HepG2 (cell line): ENCODE measurements around the gene ANO1. TPM values are rescaled to one million over a fixed set of nuclear protein-coding genes. Genes with fewer than 3 reads are reported as not detected.

Experiments
- FOXA1 ChIP-seq, 2 experiments: fragments of 450-650 bp in 1 of 2; sonication (generic) in 1 of 2; formaldehyde crosslinking in 1 of 2; IDR thresholded peaks; 2 replicates each; pipeline versions ENCODE4 v1.4.0 to v1.6.1; 2016 to 2020; ENCODE audit warnings: missing genetic modification reagents in 1 of 2
- HNRNPK ChIP-seq: fragments of 200-400 bp; formaldehyde crosslinking; IDR thresholded peaks from 2 replicates; pipeline ENCODE4 v1.6.1; 2018; ENCODE audit warnings: low read length, low read depth, moderate library complexity, mild to moderate bottlenecking; ENCODE audit not compliant: poor library complexity, severe bottlenecking
- KDM5B ChIP-seq: sonication (generic); formaldehyde crosslinking; IDR thresholded peaks from 2 replicates; pipeline ENCODE4 v1.4.0; 2020; ENCODE audit warnings: missing genetic modification reagents, mild to moderate bottlenecking, borderline replicate concordance
- MAFK ChIP-seq, 2 experiments: IDR thresholded peaks in 1 of 2; conservative IDR thresholded peaks in 1 of 2; 2 replicates each; pipeline ENCODE4 v1.6.1; 2011; ENCODE audit warnings: improper control_type of control experiment in 2 of 2, low read length in 2 of 2
- NR2F1 ChIP-seq, 2 experiments: fragments of 450-650 bp in 1 of 2; formaldehyde crosslinking in 1 of 2; IDR thresholded peaks; 2 replicates each; pipeline versions ENCODE4 v1.5.0 to v1.6.1; 2016 to 2020; ENCODE audit warnings: mild to moderate bottlenecking in 1 of 2, missing compliant biosample characterization in 1 of 2, missing genetic modification reagents in 1 of 2, moderate library complexity in 1 of 2
- PHB2 ChIP-seq: fragments of 450-650 bp; IDR thresholded peaks from 2 replicates; pipeline ENCODE4 v1.6.1; 2018; ENCODE audit not compliant: partially characterized antibody
- POGZ ChIP-seq: sonication (generic); formaldehyde crosslinking; IDR thresholded peaks from 2 replicates; pipeline ENCODE4 v1.4.0; 2020; ENCODE audit warnings: mild to moderate bottlenecking, missing genetic modification reagents
- RAD21 ChIP-seq: fragments of 450-650 bp; formaldehyde crosslinking; IDR thresholded peaks from 2 replicates; pipeline ENCODE4 v1.5.0; 2020; ENCODE audit warnings: mild to moderate bottlenecking
- ZMYM3 ChIP-seq: sonication (generic); formaldehyde crosslinking; IDR thresholded peaks from 2 replicates; pipeline ENCODE4 v1.5.1; 2020; ENCODE audit warnings: mild to moderate bottlenecking, missing genetic modification reagents
- ZNF24 ChIP-seq: fragments of 450-650 bp; IDR thresholded peaks from 2 replicates; pipeline ENCODE4 v1.6.1; 2017; ENCODE audit warnings: antibody characterized with exemption, mild to moderate bottlenecking
- ZNF317 ChIP-seq: sonication (generic); formaldehyde crosslinking; IDR thresholded peaks from 2 replicates; pipeline ENCODE4 v1.5.0; 2020; ENCODE audit warnings: mild to moderate bottlenecking, missing genetic modification reagents
- ZNF333 ChIP-seq: sonication (generic); formaldehyde crosslinking; IDR thresholded peaks from 2 replicates; pipeline ENCODE4 v1.4.0; 2020; ENCODE audit warnings: mild to moderate bottlenecking, missing genetic modification reagents, borderline replicate concordance
- ZNF343 ChIP-seq: sonication (generic); formaldehyde crosslinking; IDR thresholded peaks from 2 replicates; pipeline ENCODE4 v1.4.0; 2020; ENCODE audit warnings: mild to moderate bottlenecking, missing genetic modification reagents
- ZNF572 ChIP-seq: sonication (generic); formaldehyde crosslinking; IDR thresholded peaks from 2 replicates; pipeline ENCODE4 v1.5.1; 2020; ENCODE audit warnings: mild to moderate bottlenecking, missing genetic modification reagents
- ZNF670 ChIP-seq: sonication (generic); formaldehyde crosslinking; IDR thresholded peaks from 2 replicates; pipeline ENCODE4 v1.8.0; 2022; ENCODE audit warnings: mild to moderate bottlenecking, missing genetic modification reagents, borderline replicate concordance
- ZNF878 ChIP-seq: sonication (generic); formaldehyde crosslinking; IDR thresholded peaks from 2 replicates; pipeline ENCODE4 v1.8.1; 2023; ENCODE audit warnings: mild to moderate bottlenecking, missing genetic modification reagents, moderate library complexity
- ZSCAN12 ChIP-seq: sonication (generic); formaldehyde crosslinking; IDR thresholded peaks from 2 replicates; pipeline ENCODE4 v1.9.0; 2021; ENCODE audit warnings: mild to moderate bottlenecking, missing genetic modification reagents
- polyA plus RNA-seq, 8 experiments: library from polyadenylated mRNA; depleted of rRNA in 3 of 8; stranded (reverse) in 7 of 8; unstranded in 1 of 8; fragments of >200 nt; fragmentation: Illumina TruSeq in 4 of 8; extraction: Trizol in 4 of 8; gene quantifications; 2 replicates each; pipeline versions ENCODE4 v1.2.1 to v1.2.3, GENCODE V29; 2011 to 2016; ENCODE audit warnings: low read depth in 4 of 8, missing spikeins in 1 of 8, mixed read lengths in 1 of 8; ENCODE audit not compliant: insufficient read depth in 1 of 8
- total RNA-seq, 5 experiments: library from RNA; depleted of rRNA; stranded (reverse); fragments of >200 nt; fragmentation: Illumina TruSeq; extraction: Trizol; gene quantifications; 2 replicates each; pipeline ENCODE4 v1.2.3, GENCODE V29; 2016; ENCODE audit warnings: low read depth in 1 of 5
- TF ChIP-seq, protein P1 (sequence below): sonication (generic); formaldehyde crosslinking; IDR thresholded peaks from 2 replicates; pipeline ENCODE4 v1.5.0; 2020; ENCODE audit warnings: mild to moderate bottlenecking, missing genetic modification reagents, moderate library complexity
- TF ChIP-seq, protein P2 (sequence below): sonication (generic); formaldehyde crosslinking; IDR thresholded peaks from 2 replicates; pipeline ENCODE4 v1.5.1; 2020; ENCODE audit warnings: mild to moderate bottlenecking, missing genetic modification reagents
- TF ChIP-seq, protein P3 (sequence below): sonication (generic); formaldehyde crosslinking; IDR thresholded peaks from 2 replicates; pipeline ENCODE4 v1.4.0; 2020; ENCODE audit warnings: missing genetic modification reagents
- TF ChIP-seq, protein P4 (sequence below): sonication (generic); formaldehyde crosslinking; conservative IDR thresholded peaks from 2 replicates; pipeline ENCODE4 v1.8.0; 2022; ENCODE audit warnings: low read depth, missing genetic modification reagents
- TF ChIP-seq, protein P5 (sequence below): sonication (generic); formaldehyde crosslinking; conservative IDR thresholded peaks from 2 replicates; pipeline ENCODE4 v1.5.0; 2020; ENCODE audit warnings: missing genetic modification reagents

The ANO1 gene
- total and polyA plus RNA-seq, 2 of the 13 experiments (the other 11 are each of a cell fraction or from before 2014, with no cell fraction given), result not detected

DNA sequence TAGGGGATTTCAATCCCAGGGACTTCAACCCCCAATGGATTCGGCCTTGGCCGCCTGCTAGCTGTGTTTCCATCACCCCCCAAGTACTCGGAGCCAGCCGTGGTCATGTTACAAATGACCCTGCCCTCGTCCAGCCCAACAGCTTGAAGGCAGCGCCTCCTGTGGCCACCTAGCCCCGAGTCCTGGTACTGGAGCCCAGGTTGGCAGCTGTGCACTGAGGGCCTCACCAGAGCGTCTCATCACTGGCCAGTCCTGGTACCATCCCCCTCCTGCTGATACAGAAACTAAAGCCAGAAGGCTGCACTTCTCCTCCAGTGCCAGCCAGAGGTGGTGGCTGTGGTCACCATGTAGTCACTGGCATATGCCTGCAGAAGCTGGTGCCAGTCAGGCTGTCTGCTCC is 80.1 kb downstream of the ANO1 start (continued):
- TF ChIP-seq ZNF343 (CRISPR knock-in tag), result no peak
- TF ChIP-seq ZNF670 (CRISPR knock-in tag), result no peak
- TF ChIP-seq ZNF24, result no peak
- TF ChIP-seq MAFK (conservative IDR thresholded peaks at IDR 0.05 in 1 of 2, IDR thresholded peaks at IDR 0.05 in 1 of 2; ENCODE audit: low read length in 2 of 2), result no peak
- no peak for TF ChIP-seq ZNF878 (CRISPR knock-in tag)
- TF ChIP-seq HNRNPK, result no peak
- no peak for TF ChIP-seq ZSCAN12 (CRISPR knock-in tag)
- TF ChIP-seq, protein P1, sequence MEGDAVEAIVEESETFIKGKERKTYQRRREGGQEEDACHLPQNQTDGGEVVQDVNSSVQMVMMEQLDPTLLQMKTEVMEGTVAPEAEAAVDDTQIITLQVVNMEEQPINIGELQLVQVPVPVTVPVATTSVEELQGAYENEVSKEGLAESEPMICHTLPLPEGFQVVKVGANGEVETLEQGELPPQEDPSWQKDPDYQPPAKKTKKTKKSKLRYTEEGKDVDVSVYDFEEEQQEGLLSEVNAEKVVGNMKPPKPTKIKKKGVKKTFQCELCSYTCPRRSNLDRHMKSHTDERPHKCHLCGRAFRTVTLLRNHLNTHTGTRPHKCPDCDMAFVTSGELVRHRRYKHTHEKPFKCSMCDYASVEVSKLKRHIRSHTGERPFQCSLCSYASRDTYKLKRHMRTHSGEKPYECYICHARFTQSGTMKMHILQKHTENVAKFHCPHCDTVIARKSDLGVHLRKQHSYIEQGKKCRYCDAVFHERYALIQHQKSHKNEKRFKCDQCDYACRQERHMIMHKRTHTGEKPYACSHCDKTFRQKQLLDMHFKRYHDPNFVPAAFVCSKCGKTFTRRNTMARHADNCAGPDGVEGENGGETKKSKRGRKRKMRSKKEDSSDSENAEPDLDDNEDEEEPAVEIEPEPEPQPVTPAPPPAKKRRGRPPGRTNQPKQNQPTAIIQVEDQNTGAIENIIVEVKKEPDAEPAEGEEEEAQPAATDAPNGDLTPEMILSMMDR (CRISPR knock-in tag), result peak; percentile 73
- no peak for TF ChIP-seq PHB2
- TF ChIP-seq KDM5B, result no peak
- no peak for TF ChIP-seq NR2F1 (CRISPR knock-in tag; IDR thresholded peaks at IDR 0.05)
- no peak for TF ChIP-seq FOXA1 (IDR thresholded peaks at IDR 0.05)
- TF ChIP-seq FOXA1 (CRISPR knock-in tag; IDR thresholded peaks at IDR 0.05), result 0 out of 2 replicates have a peak, but pooled peaks have one; percentile 33
- TF ChIP-seq ZNF572 (CRISPR knock-in tag), result no peak
- TF ChIP-seq, protein P2, sequence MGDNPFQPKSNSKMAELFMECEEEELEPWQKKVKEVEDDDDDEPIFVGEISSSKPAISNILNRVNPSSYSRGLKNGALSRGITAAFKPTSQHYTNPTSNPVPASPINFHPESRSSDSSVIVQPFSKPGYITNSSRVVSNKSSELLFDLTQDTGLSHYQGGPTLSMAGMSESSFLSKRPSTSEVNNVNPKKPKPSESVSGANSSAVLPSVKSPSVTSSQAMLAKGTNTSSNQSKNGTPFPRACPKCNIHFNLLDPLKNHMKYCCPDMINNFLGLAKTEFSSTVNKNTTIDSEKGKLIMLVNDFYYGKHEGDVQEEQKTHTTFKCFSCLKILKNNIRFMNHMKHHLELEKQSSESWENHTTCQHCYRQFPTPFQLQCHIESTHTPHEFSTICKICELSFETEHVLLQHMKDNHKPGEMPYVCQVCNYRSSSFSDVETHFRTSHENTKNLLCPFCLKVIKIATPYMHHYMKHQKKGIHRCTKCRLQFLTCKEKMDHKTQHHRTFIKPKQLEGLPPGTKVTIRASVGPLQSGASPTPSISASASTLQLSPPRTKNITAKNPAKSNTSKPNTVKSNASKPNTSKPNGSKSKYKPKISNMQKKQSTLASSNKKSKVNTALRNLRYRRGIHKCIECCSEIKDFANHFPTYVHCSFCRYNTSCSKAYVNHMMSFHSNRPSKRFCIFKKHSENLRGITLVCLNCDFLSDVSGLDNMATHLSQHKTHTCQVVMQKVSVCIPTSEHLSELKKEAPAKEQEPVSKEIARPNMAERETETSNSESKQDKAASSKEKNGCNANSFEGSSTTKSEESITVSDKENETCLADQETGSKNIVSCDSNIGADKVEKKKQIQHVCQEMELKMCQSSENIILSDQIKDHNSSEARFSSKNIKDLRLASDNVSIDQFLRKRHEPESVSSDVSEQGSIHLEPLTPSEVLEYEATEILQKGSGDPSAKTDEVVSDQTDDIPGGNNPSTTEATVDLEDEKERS (CRISPR knock-in tag), result no peak
- peak; percentile 69 for TF ChIP-seq RAD21 (CRISPR knock-in tag)
- TF ChIP-seq ZNF317 (CRISPR knock-in tag), result no peak
- TF ChIP-seq, protein P3, sequence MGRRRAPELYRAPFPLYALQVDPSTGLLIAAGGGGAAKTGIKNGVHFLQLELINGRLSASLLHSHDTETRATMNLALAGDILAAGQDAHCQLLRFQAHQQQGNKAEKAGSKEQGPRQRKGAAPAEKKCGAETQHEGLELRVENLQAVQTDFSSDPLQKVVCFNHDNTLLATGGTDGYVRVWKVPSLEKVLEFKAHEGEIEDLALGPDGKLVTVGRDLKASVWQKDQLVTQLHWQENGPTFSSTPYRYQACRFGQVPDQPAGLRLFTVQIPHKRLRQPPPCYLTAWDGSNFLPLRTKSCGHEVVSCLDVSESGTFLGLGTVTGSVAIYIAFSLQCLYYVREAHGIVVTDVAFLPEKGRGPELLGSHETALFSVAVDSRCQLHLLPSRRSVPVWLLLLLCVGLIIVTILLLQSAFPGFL, result no peak
- TF ChIP-seq, protein P4, sequence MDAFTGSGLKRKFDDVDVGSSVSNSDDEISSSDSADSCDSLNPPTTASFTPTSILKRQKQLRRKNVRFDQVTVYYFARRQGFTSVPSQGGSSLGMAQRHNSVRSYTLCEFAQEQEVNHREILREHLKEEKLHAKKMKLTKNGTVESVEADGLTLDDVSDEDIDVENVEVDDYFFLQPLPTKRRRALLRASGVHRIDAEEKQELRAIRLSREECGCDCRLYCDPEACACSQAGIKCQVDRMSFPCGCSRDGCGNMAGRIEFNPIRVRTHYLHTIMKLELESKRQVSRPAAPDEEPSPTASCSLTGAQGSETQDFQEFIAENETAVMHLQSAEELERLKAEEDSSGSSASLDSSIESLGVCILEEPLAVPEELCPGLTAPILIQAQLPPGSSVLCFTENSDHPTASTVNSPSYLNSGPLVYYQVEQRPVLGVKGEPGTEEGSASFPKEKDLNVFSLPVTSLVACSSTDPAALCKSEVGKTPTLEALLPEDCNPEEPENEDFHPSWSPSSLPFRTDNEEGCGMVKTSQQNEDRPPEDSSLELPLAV (CRISPR knock-in tag), result no peak
- TF ChIP-seq POGZ (CRISPR knock-in tag), result no peak
- TF ChIP-seq, protein P5, sequence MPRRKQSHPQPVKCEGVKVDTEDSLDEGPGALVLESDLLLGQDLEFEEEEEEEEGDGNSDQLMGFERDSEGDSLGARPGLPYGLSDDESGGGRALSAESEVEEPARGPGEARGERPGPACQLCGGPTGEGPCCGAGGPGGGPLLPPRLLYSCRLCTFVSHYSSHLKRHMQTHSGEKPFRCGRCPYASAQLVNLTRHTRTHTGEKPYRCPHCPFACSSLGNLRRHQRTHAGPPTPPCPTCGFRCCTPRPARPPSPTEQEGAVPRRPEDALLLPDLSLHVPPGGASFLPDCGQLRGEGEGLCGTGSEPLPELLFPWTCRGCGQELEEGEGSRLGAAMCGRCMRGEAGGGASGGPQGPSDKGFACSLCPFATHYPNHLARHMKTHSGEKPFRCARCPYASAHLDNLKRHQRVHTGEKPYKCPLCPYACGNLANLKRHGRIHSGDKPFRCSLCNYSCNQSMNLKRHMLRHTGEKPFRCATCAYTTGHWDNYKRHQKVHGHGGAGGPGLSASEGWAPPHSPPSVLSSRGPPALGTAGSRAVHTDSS (CRISPR knock-in tag), result no peak
- TF ChIP-seq ZNF333, result no peak
- no peak for TF ChIP-seq ZMYM3 (CRISPR knock-in tag)
